Fibroblast of lung (primary cell): ENCODE measurements around the gene SERTAD3. TPM values are rescaled to one million over a fixed set of nuclear protein-coding genes. Genes with fewer than 3 reads are reported as not detected.

Experiments
- DNase-seq, 2 donors: peaks; one replicate each; pipeline versions ENCODE4 v3.0.0 to v3.0.0-alpha.2; 2010; ENCODE audit warnings: low read depth in 2 of 2
- H2AFZ ChIP-seq: 2 replicates; pipeline ENCODE4 v1.5.1; 2012; ENCODE audit warnings: low read length, control low read depth, inconsistent platforms
- H3K27ac ChIP-seq: 2 replicates; pipeline ENCODE4 v1.5.1; 2011; ENCODE audit warnings: low read length, control low read depth; ENCODE audit not compliant: insufficient read depth
- H3K27me3 ChIP-seq: 2 replicates; pipeline ENCODE4 v1.5.1; 2011; ENCODE audit warnings: mild to moderate bottlenecking, low read length; ENCODE audit not compliant: control insufficient read depth, insufficient read depth
- H3K36me3 ChIP-seq: 2 replicates; pipeline ENCODE4 v1.5.1; 2011; ENCODE audit warnings: low read length; ENCODE audit not compliant: control insufficient read depth, insufficient read depth
- H3K4me1 ChIP-seq: 2 replicates; pipeline ENCODE4 v1.5.1; 2011; ENCODE audit warnings: low read length; ENCODE audit not compliant: control insufficient read depth, insufficient read depth; ENCODE audit errors: extremely low read depth
- H3K4me2 ChIP-seq: 2 replicates; pipeline ENCODE4 v1.5.1; 2011; ENCODE audit warnings: low read length, control low read depth; ENCODE audit not compliant: insufficient read depth; ENCODE audit errors: extremely low read depth
- H3K4me3 ChIP-seq, 4 experiments: fragments of 200-600 bp in 1 of 4; sonication (generic) in 1 of 4; replicated peaks in 1 of 4; 2 replicates each; pipeline ENCODE4 v1.5.1; 2011 to 2016; ENCODE audit warnings: low read length in 4 of 4, low read depth in 3 of 4, mild to moderate bottlenecking in 3 of 4, control low read depth in 2 of 4, inconsistent platforms in 1 of 4, mixed read lengths in 1 of 4; ENCODE audit not compliant: insufficient read depth in 1 of 4; ENCODE audit errors: control extremely low read depth in 1 of 4
- H3K79me2 ChIP-seq: 2 replicates; pipeline ENCODE4 v1.5.1; 2012; ENCODE audit warnings: mild to moderate bottlenecking, low read length, inconsistent platforms; ENCODE audit not compliant: control insufficient read depth, insufficient read depth
- H3K9ac ChIP-seq: 2 replicates; pipeline ENCODE4 v1.5.1; 2011; ENCODE audit warnings: mild to moderate bottlenecking, low read length, control low read depth; ENCODE audit not compliant: insufficient read depth
- H3K9me3 ChIP-seq: 2 replicates; pipeline ENCODE4 v1.5.1; 2012; ENCODE audit warnings: low read depth, low read length; ENCODE audit not compliant: control insufficient read depth, insufficient read depth
- H4K20me1 ChIP-seq: 2 replicates; pipeline ENCODE4 v1.5.1; 2011; ENCODE audit warnings: low read length; ENCODE audit not compliant: control insufficient read depth, insufficient read depth; ENCODE audit errors: extremely low read depth
- EZH2 ChIP-seq: IDR thresholded peaks from 2 replicates; pipeline ENCODE4 v1.5.1; 2012; ENCODE audit warnings: low read length, control low read depth, mild to moderate bottlenecking; ENCODE audit errors: missing control alignments
- polyA plus RNA-seq, 2 donors: library from polyadenylated mRNA; depleted of rRNA in 1 of 2; stranded (reverse) in 1 of 2; unstranded in 1 of 2; fragments of >200 nt; gene quantifications; 2 replicates each; pipeline ENCODE4 v1.2.1, GENCODE V29; 2011 to 2012; ENCODE audit warnings: missing spikeins in 1 of 2
- total RNA-seq: library from RNA; depleted of rRNA; stranded (reverse); fragments of >200 nt; gene quantifications from 2 replicates; pipeline ENCODE4 v1.2.1, GENCODE V29; 2014
- TF ChIP-seq, protein P1 (sequence below), 2 donors: IDR thresholded peaks in 1 of 2; conservative IDR thresholded peaks in 1 of 2; 1 replicate in 1 of 2; 2 replicates in 1 of 2; pipeline ENCODE4 v1.5.1; 2011 to 2012; ENCODE audit warnings: low read length in 2 of 2, control low read depth in 1 of 2, inconsistent platforms in 1 of 2, low read depth in 1 of 2, mild to moderate bottlenecking in 1 of 2

Gene SERTAD3
- total and polyA plus RNA-seq, 2 donors (not counting 1 experiment from before 2014, with no cell fraction given): 22.3 to 24.8 TPM

- DNase-seq: no peak
- no peaks in the 10 kb centered on the region for H4K20me1 ChIP-seq
- peaks cover 4% of the 10 kb centered on the region for H3K36me3 ChIP-seq
- H3K4me2 ChIP-seq: no peak overlapping the region
- no peaks in the 10 kb centered on the region for H3K9me3 ChIP-seq
- peaks cover 12% of the 10 kb centered on the region for H3K4me1 ChIP-seq
- no peaks in the 10 kb centered on the region for H3K79me2 ChIP-seq
- TF ChIP-seq EZH2: no peak
- TF ChIP-seq, protein P1, sequence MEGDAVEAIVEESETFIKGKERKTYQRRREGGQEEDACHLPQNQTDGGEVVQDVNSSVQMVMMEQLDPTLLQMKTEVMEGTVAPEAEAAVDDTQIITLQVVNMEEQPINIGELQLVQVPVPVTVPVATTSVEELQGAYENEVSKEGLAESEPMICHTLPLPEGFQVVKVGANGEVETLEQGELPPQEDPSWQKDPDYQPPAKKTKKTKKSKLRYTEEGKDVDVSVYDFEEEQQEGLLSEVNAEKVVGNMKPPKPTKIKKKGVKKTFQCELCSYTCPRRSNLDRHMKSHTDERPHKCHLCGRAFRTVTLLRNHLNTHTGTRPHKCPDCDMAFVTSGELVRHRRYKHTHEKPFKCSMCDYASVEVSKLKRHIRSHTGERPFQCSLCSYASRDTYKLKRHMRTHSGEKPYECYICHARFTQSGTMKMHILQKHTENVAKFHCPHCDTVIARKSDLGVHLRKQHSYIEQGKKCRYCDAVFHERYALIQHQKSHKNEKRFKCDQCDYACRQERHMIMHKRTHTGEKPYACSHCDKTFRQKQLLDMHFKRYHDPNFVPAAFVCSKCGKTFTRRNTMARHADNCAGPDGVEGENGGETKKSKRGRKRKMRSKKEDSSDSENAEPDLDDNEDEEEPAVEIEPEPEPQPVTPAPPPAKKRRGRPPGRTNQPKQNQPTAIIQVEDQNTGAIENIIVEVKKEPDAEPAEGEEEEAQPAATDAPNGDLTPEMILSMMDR (conservative IDR thresholded peaks at IDR 0.05 in 1 of 2, IDR thresholded peaks at IDR 0.05 in 1 of 2; ENCODE audit: low read depth in 1 of 2, low read length in 2 of 2): no peak
- no peak overlapping the region for H3K9ac ChIP-seq
- H3K27me3 ChIP-seq: no peaks in the 10 kb centered on the region
- H3K4me3 ChIP-seq: no peak overlapping the region
- H3K27ac ChIP-seq: no peak overlapping the region
- H2AFZ ChIP-seq: no peak overlapping the region
Measured at GRCh38 chr19:40461669-40462221, 17.6 kb upstream of the SERTAD3 start.

DNA sequence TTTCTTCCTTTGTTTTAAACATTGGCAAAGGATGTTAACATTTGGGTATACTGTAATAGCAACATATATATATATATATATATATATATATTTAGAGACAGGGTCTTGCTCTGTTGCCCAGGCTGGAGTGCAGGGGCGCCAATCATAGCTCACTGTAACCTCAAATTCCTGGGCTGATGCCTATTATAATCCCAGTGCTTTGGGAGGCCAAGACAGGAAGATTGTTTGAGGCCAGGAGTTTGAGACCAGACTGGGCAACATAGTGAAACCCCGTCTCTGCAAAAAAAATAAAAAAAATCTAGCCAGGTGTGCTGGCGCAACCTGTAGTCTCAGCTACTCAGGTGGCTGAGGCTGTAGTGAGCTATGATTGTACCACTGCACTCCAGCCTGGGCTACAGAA lies 16.1 kb upstream of the SERTAD3 start:
- no peaks in the 10 kb centered on the region for H3K79me2 ChIP-seq
- H4K20me1 ChIP-seq: no peaks in the 10 kb centered on the region
- H3K9ac ChIP-seq: no peak overlapping the region
- peaks cover 4% of the 10 kb centered on the region for H3K36me3 ChIP-seq
- H3K27ac ChIP-seq: no peak overlapping the region
- peaks cover 3% of the 10 kb centered on the region for H3K4me1 ChIP-seq
- H3K4me3 ChIP-seq: no peak overlapping the region
- TF ChIP-seq EZH2: no peak
- TF ChIP-seq, protein P1 (conservative IDR thresholded peaks at IDR 0.05 in 1 of 2, IDR thresholded peaks at IDR 0.05 in 1 of 2; ENCODE audit: low read depth in 1 of 2, low read length in 2 of 2): no peak
- no peak overlapping the region for H2AFZ ChIP-seq
- H3K9me3 ChIP-seq: no peaks in the 10 kb centered on the region
- DNase-seq: no peak
- no peak overlapping the region for H3K4me2 ChIP-seq
- H3K27me3 ChIP-seq: no peaks in the 10 kb centered on the region

GRCh38 chr19:40458597-40458974 lies 14.5 kb upstream of the SERTAD3 start:
- H4K20me1 ChIP-seq: no peaks in the 10 kb centered on the region
- H3K79me2 ChIP-seq: no peaks in the 10 kb centered on the region
- H3K27ac ChIP-seq: no peak overlapping the region
- H3K4me1 ChIP-seq: no peaks in the 10 kb centered on the region
- TF ChIP-seq, protein P1 (conservative IDR thresholded peaks at IDR 0.05 in 1 of 2, IDR thresholded peaks at IDR 0.05 in 1 of 2; ENCODE audit: low read depth in 1 of 2, low read length in 2 of 2): no peak
- TF ChIP-seq EZH2: no peak
- no peak for DNase-seq
- H3K4me3 ChIP-seq: no peak overlapping the region
- no peak overlapping the region for H2AFZ ChIP-seq
- no peak overlapping the region for H3K4me2 ChIP-seq
- no peaks in the 10 kb centered on the region for H3K9me3 ChIP-seq
- H3K36me3 ChIP-seq: peaks cover 4% of the 10 kb centered on the region
- no peaks in the 10 kb centered on the region for H3K27me3 ChIP-seq
- no peak overlapping the region for H3K9ac ChIP-seq
